H1 (cell line): ENCODE results near the gene MRS2. TPM values are rescaled to one million over a fixed set of nuclear protein-coding genes. Genes with fewer than 3 reads are reported as not detected.
A peak's percentile ranks its signal among the peaks of the same experiment; 100 is the strongest.

ENCODE experiments used
- CTCF ChIA-PET: fragments of 300-600 bp; sonication (Branson Sonifier 250); formaldehyde crosslinking; loops from one replicate; lab custom pipeline; 2021; ENCODE audit not compliant: partially characterized antibody; lab: Charles Lee
- POLR2A ChIA-PET: fragments of 300-600 bp; sonication (Branson Sonifier 250); formaldehyde crosslinking; loops from one replicate; lab custom pipeline; 2021; ENCODE audit warnings: inconsistent platforms; ENCODE audit not compliant: partially characterized antibody; lab: Charles Lee
- DNase-seq, 2 experiments: peaks; one replicate each; pipeline versions ENCODE4 v3.0.0 to v3.0.0-alpha.2; 2010 to 2022; ENCODE audit warnings: low spot score in 2 of 2, low read depth in 1 of 2, mixed read lengths in 1 of 2
- FAIRE-seq: peaks from 2 replicates; lab custom pipeline; 2011; peaks lifted over from hg19 to GRCh38; lab: Jason Lieb, UNC
- H2AFZ ChIP-seq: 2 replicates; pipeline ENCODE4 v1.8.1; 2012; ENCODE audit warnings: low read length, inconsistent platforms
- H2AK5ac ChIP-seq: 2 replicates; pipeline ENCODE4 v1.6.1; 2013; ENCODE audit warnings: low read depth, low read length
- H2BK120ac ChIP-seq: replicated peaks from 2 replicates; pipeline ENCODE3; 2013; ENCODE audit warnings: low read depth, low read length, inconsistent platforms
- H2BK12ac ChIP-seq: 2 replicates; pipeline ENCODE4 v1.6.1; 2013; ENCODE audit warnings: low read depth, low read length
- H2BK15ac ChIP-seq: 2 replicates; pipeline ENCODE4 v1.6.1; 2013; ENCODE audit warnings: low read length
- H2BK20ac ChIP-seq: 2 replicates; pipeline ENCODE4 v1.6.1; 2013; ENCODE audit warnings: low read length
- H2BK5ac ChIP-seq: 2 replicates; pipeline ENCODE4 v1.6.1; 2013; ENCODE audit warnings: low read depth, low read length
- H3K14ac ChIP-seq: 2 replicates; pipeline ENCODE4 v1.6.1; 2013; ENCODE audit warnings: inconsistent platforms; ENCODE audit not compliant: insufficient read length
- H3K18ac ChIP-seq: 2 replicates; pipeline ENCODE4 v1.6.1; 2013; ENCODE audit warnings: low read length; ENCODE audit errors: extremely low read depth
- H3K23ac ChIP-seq: 2 replicates; pipeline ENCODE4 v1.6.1; 2013; ENCODE audit warnings: inconsistent platforms; ENCODE audit not compliant: insufficient read length
- H3K23me2 ChIP-seq: 2 replicates; pipeline ENCODE4 v1.6.1; 2013; ENCODE audit warnings: low read depth, low read length
- H3K27ac ChIP-seq: 2 replicates; pipeline ENCODE4 v1.6.1; 2011; ENCODE audit warnings: low read depth, low read length, inconsistent platforms
- H3K27me3 ChIP-seq, 4 experiments: replicated peaks in 1 of 4; 1 replicate in 1 of 4; 2 replicates in 3 of 4; pipeline versions ENCODE4 v1.6.1 to v1.8.1; 2011 to 2013; ENCODE audit warnings: low read length in 3 of 4, mild to moderate bottlenecking in 3 of 4, inconsistent platforms in 2 of 4, mixed read lengths in 2 of 4, moderate library complexity in 1 of 4; ENCODE audit not compliant: control insufficient read depth in 3 of 4, insufficient read depth in 3 of 4; ENCODE audit errors: extremely low read depth in 1 of 4
- H3K36me3 ChIP-seq, 4 experiments: 2 replicates each; pipeline versions ENCODE4 v1.6.1 to v1.8.1; 2011 to 2013; ENCODE audit warnings: mild to moderate bottlenecking in 4 of 4, low read length in 3 of 4, moderate library complexity in 2 of 4, control low read depth in 1 of 4, inconsistent platforms in 1 of 4; ENCODE audit not compliant: insufficient read depth in 4 of 4, control insufficient read depth in 2 of 4
- H3K4ac ChIP-seq: replicated peaks from 2 replicates; pipeline ENCODE3; 2013; ENCODE audit warnings: low read length, low read depth, mixed read lengths, inconsistent platforms; ENCODE audit not compliant: insufficient read length
- H3K4me1 ChIP-seq, 4 experiments: replicated peaks in 1 of 4; 1 replicate in 1 of 4; 2 replicates in 3 of 4; pipeline versions ENCODE4 v1.6.1 to v1.8.1; 2011 to 2013; ENCODE audit warnings: low read length in 3 of 4, inconsistent platforms in 2 of 4, mixed read lengths in 1 of 4; ENCODE audit not compliant: insufficient read depth in 4 of 4, control insufficient read depth in 3 of 4
- H3K4me2 ChIP-seq, 2 experiments: 2 replicates each; pipeline versions ENCODE4 v1.6.1 to v1.8.1; 2011 to 2013; ENCODE audit warnings: low read depth in 2 of 2, low read length in 2 of 2, control low read depth in 1 of 2, inconsistent platforms in 1 of 2, mild to moderate bottlenecking in 1 of 2; ENCODE audit not compliant: insufficient read depth in 1 of 2
- H3K4me3 ChIP-seq, 4 experiments: fragments of 200-600, 300-600 bp in 1 of 4; sonication (generic), shearing (Covaris generic), sonication (Bioruptor Twin) in 1 of 4; 2 replicates each; pipeline versions ENCODE4 v1.5.1 to v1.8.1; 2011 to 2016; ENCODE audit warnings: low read length in 4 of 4, low read depth in 3 of 4, control low read depth in 2 of 4, inconsistent platforms in 2 of 4, mild to moderate bottlenecking in 2 of 4, mixed read lengths in 1 of 4, moderate library complexity in 1 of 4; ENCODE audit not compliant: insufficient read depth in 2 of 4; ENCODE audit errors: extremely low read depth in 1 of 4
- H3K56ac ChIP-seq: replicated peaks from 2 replicates; pipeline ENCODE3; 2013; ENCODE audit warnings: low read depth, mild to moderate bottlenecking, mixed read lengths, low read length, inconsistent platforms; ENCODE audit not compliant: insufficient read length
- H3K79me1 ChIP-seq: 2 replicates; pipeline ENCODE4 v1.6.1; 2013; ENCODE audit warnings: low read depth, low read length, control low read depth
- H3K79me2 ChIP-seq, 2 experiments: 2 replicates each; pipeline versions ENCODE4 v1.6.1 to v1.8.1; 2012 to 2013; ENCODE audit warnings: low read length in 2 of 2, mild to moderate bottlenecking in 2 of 2, inconsistent platforms in 1 of 2; ENCODE audit not compliant: insufficient read depth in 2 of 2, control insufficient read depth in 1 of 2
- H3K9ac ChIP-seq, 4 experiments: replicated peaks in 1 of 4; 1 replicate in 1 of 4; 2 replicates in 3 of 4; pipeline versions ENCODE4 v1.6.1 to v1.8.1; 2011 to 2013; ENCODE audit warnings: low read depth in 3 of 4, low read length in 3 of 4, control low read depth in 2 of 4, mild to moderate bottlenecking in 2 of 4, moderate library complexity in 2 of 4, inconsistent platforms in 1 of 4; ENCODE audit errors: extremely low read depth in 1 of 4
- H3K9me3 ChIP-seq, 2 experiments: 2 replicates each; pipeline versions ENCODE4 v1.6.1 to v1.8.1; 2012 to 2013; ENCODE audit warnings: mild to moderate bottlenecking in 2 of 2, moderate library complexity in 2 of 2, control low read depth in 1 of 2, inconsistent platforms in 1 of 2, low read depth in 1 of 2, low read length in 1 of 2, mixed read lengths in 1 of 2; ENCODE audit not compliant: insufficient read depth in 2 of 2
- H4K20me1 ChIP-seq, 2 experiments: replicated peaks in 1 of 2; 2 replicates each; pipeline versions ENCODE3 to v1.8.1; 2011 to 2013; ENCODE audit warnings: inconsistent platforms in 2 of 2, low read length in 2 of 2, mild to moderate bottlenecking in 1 of 2; ENCODE audit not compliant: insufficient read depth in 2 of 2, control insufficient read depth in 1 of 2
- H4K5ac ChIP-seq: 2 replicates; pipeline ENCODE4 v1.6.1; 2013; ENCODE audit warnings: low read length, low read depth, mixed read lengths, inconsistent platforms; ENCODE audit not compliant: insufficient read length
- H4K8ac ChIP-seq: 2 replicates; pipeline ENCODE4 v1.8.0; 2013; ENCODE audit warnings: mild to moderate bottlenecking, moderate library complexity, low read length, inconsistent platforms; ENCODE audit not compliant: insufficient read depth; ENCODE audit errors: extremely low read depth
- H4K91ac ChIP-seq: replicated peaks from 2 replicates; pipeline ENCODE3; 2013; ENCODE audit warnings: low read length, mixed read lengths, inconsistent platforms; ENCODE audit not compliant: insufficient read length
- CREB1 ChIP-seq: IDR thresholded peaks from 2 replicates; pipeline ENCODE4 v1.6.1; 2012; ENCODE audit warnings: inconsistent platforms
- HDAC2 ChIP-seq, 2 experiments: fragments of 300-600 bp in 1 of 2; sonication (generic) in 1 of 2; IDR thresholded peaks; 2 replicates each; pipeline ENCODE4 v1.6.1; 2011 to 2012; ENCODE audit warnings: low read depth in 2 of 2, low read length in 2 of 2, mild to moderate bottlenecking in 2 of 2, moderate library complexity in 2 of 2, borderline replicate concordance in 1 of 2, inconsistent platforms in 1 of 2
- PHF8 ChIP-seq: fragments of 200-600 bp; sonication (generic); conservative IDR thresholded peaks from 2 replicates; pipeline ENCODE4 v1.7.1; 2012; ENCODE audit warnings: low read depth, mild to moderate bottlenecking, inconsistent platforms, low read length, moderate library complexity
- RFX5 ChIP-seq: IDR thresholded peaks from 2 replicates; pipeline ENCODE4 v1.6.1; 2011; ENCODE audit warnings: low read depth, low read length, improper control_type of control experiment, borderline replicate concordance
- RXRA ChIP-seq: IDR thresholded peaks from 2 replicates; pipeline ENCODE4 v1.6.1; 2011; ENCODE audit warnings: low read depth, mild to moderate bottlenecking, low read length, moderate library complexity; ENCODE audit not compliant: insufficient read depth
- SIRT6 ChIP-seq: IDR thresholded peaks from one replicate; pipeline ENCODE4 v1.7.1; 2012; ENCODE audit warnings: low read length, inconsistent platforms
- SRF ChIP-seq: IDR thresholded peaks from 2 replicates; pipeline ENCODE4 v1.6.1; 2011; ENCODE audit warnings: mild to moderate bottlenecking, low read depth, low read length, moderate library complexity
- TEAD4 ChIP-seq: IDR thresholded peaks from 2 replicates; pipeline ENCODE4 v1.6.1; 2012; ENCODE audit warnings: low read depth, low read length, inconsistent platforms, mixed read lengths
- WGBS, 2 experiments: shearing (Covaris generic) in 1 of 2; methylation state at CpG; one replicate each; pipeline versions ENCODE4 v1.1.6 to v1.1.7; 2013 to 2015; ENCODE audit warnings: low lambda C conversion rate in 2 of 2, mixed read lengths in 2 of 2, inconsistent platforms in 1 of 2, low coverage in 1 of 2, missing lambda C conversion rate in 1 of 2; ENCODE audit not compliant: insufficient replicate concordance in 2 of 2, insufficient coverage in 1 of 2, insufficient read length in 1 of 2; ENCODE audit errors: extremely low coverage in 1 of 2, missing lambda C conversion rate in 1 of 2; 5-methylcytosine and 5-hydroxymethylcytosine counted together
- polyA plus RNA-seq, 7 experiments: library from polyadenylated mRNA; depleted of rRNA in 3 of 7; stranded (reverse) in 5 of 7; unstranded in 2 of 7; fragments of >200 nt in 5 of 7; fragments of 200-250 nt in 2 of 7; gene quantifications; 1 replicate in 5 of 7; 2 replicates in 1 of 7; 4 replicates in 1 of 7; pipeline versions ENCODE4 v1.2.1 to v1.2.3, GENCODE V29; 2011 to 2013; ENCODE audit warnings: missing spikeins in 2 of 7, mixed read lengths in 2 of 7
- total RNA-seq: library from RNA; stranded (reverse); fragmentation: NEBNext Ultra II Directional; extraction: Animal tissue kit (Norgen Biotek cat#: 25700); gene quantifications from 2 replicates; pipeline ENCODE4 v1.2.1, GENCODE V29; 2021

MRS2 gene
- total and polyA plus RNA-seq, 2 of the 8 experiments (the other 6 are each of a cell fraction or from before 2014, with no cell fraction given) = 51.2 to 67.5 TPM

DNA sequence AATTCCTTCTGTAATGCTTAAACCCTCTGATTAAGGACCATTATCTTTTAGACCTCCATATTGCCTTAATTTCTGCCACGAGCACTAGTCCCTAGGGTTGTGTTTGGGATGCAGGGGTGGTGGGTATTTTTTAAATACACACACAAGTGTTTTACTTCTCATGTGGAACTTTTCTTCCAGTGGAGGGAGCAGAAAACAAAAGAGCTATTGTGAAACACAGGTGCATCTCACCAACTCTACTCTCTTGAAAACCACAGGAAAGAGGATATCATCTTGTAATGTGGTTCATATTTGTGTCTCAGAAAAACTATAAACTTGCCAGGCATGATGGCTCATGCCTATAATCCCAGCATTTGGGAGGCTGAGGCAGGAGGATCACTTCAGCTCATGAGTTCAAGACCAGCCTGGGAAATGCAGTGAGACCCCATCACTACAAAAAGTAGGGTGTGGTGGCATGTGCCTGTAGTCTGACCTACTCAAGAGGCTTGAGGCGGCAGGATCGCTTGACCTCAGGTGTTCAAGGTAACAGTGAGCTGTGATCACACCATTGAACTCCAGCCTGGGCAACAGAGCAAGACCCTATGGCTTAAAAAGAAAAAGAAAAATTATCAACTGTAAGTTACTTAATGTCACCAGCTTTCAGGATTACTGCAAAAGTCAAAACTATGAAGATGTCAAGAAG, 37.3 kb downstream of the MRS2 start:
- Histone ChIP-seq H2BK12ac (no peak overlapping the region), H3K27me3 (no peaks in the 10 kb centered on the region), H2BK15ac (no peak overlapping the region), H2BK5ac (no peak overlapping the region), H2AK5ac (no peak overlapping the region), H4K20me1 (no peaks in the 10 kb centered on the region), H3K36me3 (no peaks in the 10 kb centered on the region), H2BK20ac (no peak overlapping the region), H4K5ac (no peak overlapping the region), H3K56ac (no peak overlapping the region), H4K91ac (no peak overlapping the region), H2BK120ac (no peak overlapping the region), H3K79me2 (no peaks in the 10 kb centered on the region), H3K14ac (no peak overlapping the region), H3K9ac (no peak overlapping the region), H3K27ac (no peak overlapping the region), H3K4me3 (no peak overlapping the region), H3K23me2 (no peaks in the 10 kb centered on the region), H3K18ac (no peak overlapping the region), H3K4me1 (no peaks in the 10 kb centered on the region), H3K23ac (no peak overlapping the region), H2AFZ (no peak overlapping the region), H3K4ac (no peak overlapping the region), H3K9me3 (no peaks in the 10 kb centered on the region), H3K4me2 (no peak overlapping the region), H3K79me1 (no peaks in the 10 kb centered on the region), H4K8ac (no peak overlapping the region)
- FAIRE-seq (no peak), DNase-seq (peak in 1 of 2 experiments; percentile 6)
- ChIA-PET CTCF (interaction anchor here (0.8 to 2.9 kb wide), 2 partner anchors 10 to 123 kb away, joined by 3 to 12 read pairs; no protein-coding TSS in a partner anchor), POLR2A (interaction anchor here (0.6 to 1.3 kb wide), 6 partner anchors 9 to 269 kb away, joined by 3 to 4 read pairs (median 3); no protein-coding TSS in a partner anchor)
- no peak for TF ChIP-seq RXRA
- TF ChIP-seq CREB1 = no peak
- no peak for TF ChIP-seq HDAC2 (IDR thresholded peaks at IDR 0.05; ENCODE audit: borderline replicate concordance in 1 of 2, low read depth in 2 of 2, low read length in 2 of 2)
- TF ChIP-seq PHF8 = no peak
- no peak for TF ChIP-seq SRF
- no peak for TF ChIP-seq SIRT6
- no peak for TF ChIP-seq TEAD4
- TF ChIP-seq RFX5 = no peak
- WGBS, 2 experiments = 97% methylated on average over 3 of the region's 3 CpGs; no CpG with 5 or more reads in 1 of the 2 experiments
